SK-N-SH treated with all-trans-retinoic acid at 6 μM for 48 hours (cell line): Measurements from ENCODE around the gene TDRKH.

ENCODE experiments used
- ATAC-seq: fragments of 200-7000 bp; cut with Tn5 transposase; 3 replicates; pipeline ENCODE4 v1.9.1; 2020; ENCODE audit warnings: mild to moderate bottlenecking, moderate library complexity
- ARNTL ChIP-seq: fragments of 450-650 bp; formaldehyde crosslinking; IDR thresholded peaks from 2 replicates; pipeline ENCODE4 v1.5.0; 2020; ENCODE audit warnings: low read depth, mild to moderate bottlenecking, moderate library complexity, borderline replicate concordance
- BACH2 ChIP-seq: fragments of 250-450 bp; sonication (Bioruptor Pico); IDR thresholded peaks from 2 replicates; pipeline ENCODE4 v1.9.0; 2021; ENCODE audit warnings: mild to moderate bottlenecking, borderline replicate concordance
- CREB5 ChIP-seq: fragments of 250-450 bp; sonication (Bioruptor Pico); IDR thresholded peaks from 2 replicates; pipeline ENCODE4 v1.5.1; 2020; ENCODE audit warnings: low read depth, mild to moderate bottlenecking, moderate library complexity
- CSDC2 ChIP-seq: fragments of 250-450 bp; sonication (Bioruptor Pico); IDR thresholded peaks from 2 replicates; pipeline ENCODE4 v1.5.0; 2020; ENCODE audit warnings: mild to moderate bottlenecking, moderate library complexity
- ESRRG ChIP-seq: fragments of 250-450 bp; sonication (Bioruptor Pico); IDR thresholded peaks from 2 replicates; pipeline ENCODE4 v1.6.1; 2021; ENCODE audit warnings: mild to moderate bottlenecking
- GLIS3 ChIP-seq: fragments of 250-450 bp; sonication (Bioruptor Pico); IDR thresholded peaks from 2 replicates; pipeline ENCODE4 v1.5.0; 2020; ENCODE audit warnings: mild to moderate bottlenecking, moderate library complexity
- ISL1 ChIP-seq: fragments of 250-450 bp; sonication (Bioruptor Pico); IDR thresholded peaks from 2 replicates; pipeline ENCODE4 v2.1.2; 2022; ENCODE audit warnings: mild to moderate bottlenecking, moderate library complexity
- OSR1 ChIP-seq: fragments of 250-450 bp; sonication (Bioruptor Pico); IDR thresholded peaks from 2 replicates; pipeline ENCODE4 v1.8.0; 2022; ENCODE audit warnings: moderate library complexity, mild to moderate bottlenecking, inconsistent platforms
- PPARA ChIP-seq: fragments of 250-450 bp; sonication (Bioruptor Pico); IDR thresholded peaks from 2 replicates; pipeline ENCODE4 v1.5.0; 2020; ENCODE audit warnings: mild to moderate bottlenecking, borderline replicate concordance
- SNAI2 ChIP-seq: fragments of 250-450 bp; sonication (Bioruptor Pico); IDR thresholded peaks from 2 replicates; pipeline ENCODE4 v1.5.0; 2020; ENCODE audit warnings: mild to moderate bottlenecking, moderate library complexity
- TCF4 ChIP-seq: fragments of 250-450 bp; sonication (Bioruptor Pico); IDR thresholded peaks from 2 replicates; pipeline ENCODE4 v1.8.0; 2021; ENCODE audit warnings: mild to moderate bottlenecking, moderate library complexity, borderline replicate concordance
- TOX ChIP-seq: fragments of 250-450 bp; sonication (Bioruptor Pico); IDR thresholded peaks from 2 replicates; pipeline ENCODE4 v1.8.0; 2021; ENCODE audit warnings: mild to moderate bottlenecking, moderate library complexity, borderline replicate concordance
- ZC3H10 ChIP-seq: fragments of 250-450 bp; sonication (Bioruptor Pico); IDR thresholded peaks from 2 replicates; pipeline ENCODE4 v1.5.1; 2021; ENCODE audit warnings: mild to moderate bottlenecking, moderate library complexity
- ZFP3 ChIP-seq: fragments of 250-450 bp; sonication (Bioruptor Pico); IDR thresholded peaks from 2 replicates; pipeline ENCODE4 v1.5.0; 2020; ENCODE audit warnings: mild to moderate bottlenecking, moderate library complexity
- ZFP30 ChIP-seq: fragments of 450-650 bp; formaldehyde crosslinking; IDR thresholded peaks from 2 replicates; pipeline ENCODE4 v1.5.0; 2022; ENCODE audit warnings: mild to moderate bottlenecking, moderate library complexity
- ZNF565 ChIP-seq: fragments of 450-650 bp; formaldehyde crosslinking; conservative IDR thresholded peaks from 2 replicates; pipeline ENCODE4 v1.5.0; 2020; ENCODE audit warnings: low read depth, mild to moderate bottlenecking, moderate library complexity
- ZNF70 ChIP-seq: fragments of 450-650 bp; formaldehyde crosslinking; IDR thresholded peaks from 2 replicates; pipeline ENCODE4 v1.5.0; 2020; ENCODE audit warnings: mild to moderate bottlenecking, moderate library complexity
- TF ChIP-seq, protein P1 (sequence below): fragments of 250-450 bp; sonication (Bioruptor Pico); IDR thresholded peaks from 2 replicates; pipeline ENCODE4 v1.5.0; 2020; ENCODE audit warnings: mild to moderate bottlenecking, moderate library complexity
- TF ChIP-seq, protein P2 (sequence below): fragments of 250-450 bp; sonication (Bioruptor Pico); IDR thresholded peaks from 2 replicates; pipeline ENCODE4 v1.8.0; 2020; ENCODE audit warnings: mild to moderate bottlenecking, moderate library complexity, borderline replicate concordance
- TF ChIP-seq, protein P3 (sequence below): fragments of 250-450 bp; sonication (Bioruptor Pico); IDR thresholded peaks from 2 replicates; pipeline ENCODE4 v1.8.0; 2021; ENCODE audit warnings: low read depth, mild to moderate bottlenecking, moderate library complexity, borderline replicate concordance

TDRKH gene

GRCh38 chr1:151823175-151823574 lies 32.9 kb upstream of the TDRKH start:
- TF ChIP-seq ZNF70 (CRISPR knock-in tag) (no peak), CREB5 (CRISPR knock-in tag) (no peak), TCF4 (CRISPR knock-in tag) (no peak), ZFP3 (CRISPR knock-in tag) (no peak), PPARA (CRISPR knock-in tag) (no peak), OSR1 (CRISPR knock-in tag) (no peak), ESRRG (no peak), BACH2 (no peak), CSDC2 (CRISPR knock-in tag) (no peak), GLIS3 (CRISPR knock-in tag) (no peak), ISL1 (no peak)
- TF ChIP-seq, protein P1, sequence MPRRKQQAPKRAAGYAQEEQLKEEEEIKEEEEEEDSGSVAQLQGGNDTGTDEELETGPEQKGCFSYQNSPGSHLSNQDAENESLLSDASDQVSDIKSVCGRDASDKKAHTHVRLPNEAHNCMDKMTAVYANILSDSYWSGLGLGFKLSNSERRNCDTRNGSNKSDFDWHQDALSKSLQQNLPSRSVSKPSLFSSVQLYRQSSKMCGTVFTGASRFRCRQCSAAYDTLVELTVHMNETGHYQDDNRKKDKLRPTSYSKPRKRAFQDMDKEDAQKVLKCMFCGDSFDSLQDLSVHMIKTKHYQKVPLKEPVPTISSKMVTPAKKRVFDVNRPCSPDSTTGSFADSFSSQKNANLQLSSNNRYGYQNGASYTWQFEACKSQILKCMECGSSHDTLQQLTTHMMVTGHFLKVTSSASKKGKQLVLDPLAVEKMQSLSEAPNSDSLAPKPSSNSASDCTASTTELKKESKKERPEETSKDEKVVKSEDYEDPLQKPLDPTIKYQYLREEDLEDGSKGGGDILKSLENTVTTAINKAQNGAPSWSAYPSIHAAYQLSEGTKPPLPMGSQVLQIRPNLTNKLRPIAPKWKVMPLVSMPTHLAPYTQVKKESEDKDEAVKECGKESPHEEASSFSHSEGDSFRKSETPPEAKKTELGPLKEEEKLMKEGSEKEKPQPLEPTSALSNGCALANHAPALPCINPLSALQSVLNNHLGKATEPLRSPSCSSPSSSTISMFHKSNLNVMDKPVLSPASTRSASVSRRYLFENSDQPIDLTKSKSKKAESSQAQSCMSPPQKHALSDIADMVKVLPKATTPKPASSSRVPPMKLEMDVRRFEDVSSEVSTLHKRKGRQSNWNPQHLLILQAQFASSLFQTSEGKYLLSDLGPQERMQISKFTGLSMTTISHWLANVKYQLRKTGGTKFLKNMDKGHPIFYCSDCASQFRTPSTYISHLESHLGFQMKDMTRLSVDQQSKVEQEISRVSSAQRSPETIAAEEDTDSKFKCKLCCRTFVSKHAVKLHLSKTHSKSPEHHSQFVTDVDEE (CRISPR knock-in tag), result no peak
- no peak for ATAC-seq

DNA sequence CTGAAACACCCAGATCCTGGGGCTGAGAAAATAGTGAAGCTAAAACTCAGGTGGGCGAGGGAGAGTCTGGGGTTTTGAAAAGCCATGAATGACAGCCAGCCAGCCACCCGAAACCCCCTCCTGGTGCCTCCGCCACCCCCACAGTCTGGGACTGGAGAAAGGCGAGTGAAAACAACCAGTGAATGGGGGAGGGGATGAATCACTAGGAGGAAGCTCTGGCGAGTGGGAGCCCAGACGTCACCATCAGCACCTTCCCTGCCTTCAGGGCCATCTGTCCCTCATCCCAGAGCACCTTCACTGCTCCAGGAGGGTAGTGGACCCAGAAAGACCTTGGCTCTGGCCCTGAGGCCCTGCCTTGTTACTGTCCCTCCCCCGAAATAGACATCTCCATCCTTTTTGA lies 32.1 kb upstream of the TDRKH start:
- ATAC-seq, result no peak

More for the DNA sequence above, 32.1 kb upstream of the TDRKH start:
- TF ChIP-seq, protein P2, sequence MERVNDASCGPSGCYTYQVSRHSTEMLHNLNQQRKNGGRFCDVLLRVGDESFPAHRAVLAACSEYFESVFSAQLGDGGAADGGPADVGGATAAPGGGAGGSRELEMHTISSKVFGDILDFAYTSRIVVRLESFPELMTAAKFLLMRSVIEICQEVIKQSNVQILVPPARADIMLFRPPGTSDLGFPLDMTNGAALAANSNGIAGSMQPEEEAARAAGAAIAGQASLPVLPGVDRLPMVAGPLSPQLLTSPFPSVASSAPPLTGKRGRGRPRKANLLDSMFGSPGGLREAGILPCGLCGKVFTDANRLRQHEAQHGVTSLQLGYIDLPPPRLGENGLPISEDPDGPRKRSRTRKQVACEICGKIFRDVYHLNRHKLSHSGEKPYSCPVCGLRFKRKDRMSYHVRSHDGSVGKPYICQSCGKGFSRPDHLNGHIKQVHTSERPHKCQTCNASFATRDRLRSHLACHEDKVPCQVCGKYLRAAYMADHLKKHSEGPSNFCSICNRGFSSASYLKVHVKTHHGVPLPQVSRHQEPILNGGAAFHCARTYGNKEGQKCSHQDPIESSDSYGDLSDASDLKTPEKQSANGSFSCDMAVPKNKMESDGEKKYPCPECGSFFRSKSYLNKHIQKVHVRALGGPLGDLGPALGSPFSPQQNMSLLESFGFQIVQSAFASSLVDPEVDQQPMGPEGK (CRISPR knock-in tag), result no peak
- TF ChIP-seq ZNF70 (CRISPR knock-in tag) (no peak), ZFP30 (CRISPR knock-in tag) (no peak), OSR1 (CRISPR knock-in tag) (no peak), TOX (CRISPR knock-in tag) (no peak), CSDC2 (CRISPR knock-in tag) (no peak), ZFP3 (CRISPR knock-in tag) (no peak), SNAI2 (no peak), ZNF565 (CRISPR knock-in tag) (no peak), ISL1 (no peak), CREB5 (CRISPR knock-in tag) (no peak), PPARA (CRISPR knock-in tag) (no peak), ZC3H10 (CRISPR knock-in tag) (no peak), ARNTL (CRISPR knock-in tag) (no peak)
- TF ChIP-seq, protein P1 (CRISPR knock-in tag), result no peak
- TF ChIP-seq, protein P3, sequence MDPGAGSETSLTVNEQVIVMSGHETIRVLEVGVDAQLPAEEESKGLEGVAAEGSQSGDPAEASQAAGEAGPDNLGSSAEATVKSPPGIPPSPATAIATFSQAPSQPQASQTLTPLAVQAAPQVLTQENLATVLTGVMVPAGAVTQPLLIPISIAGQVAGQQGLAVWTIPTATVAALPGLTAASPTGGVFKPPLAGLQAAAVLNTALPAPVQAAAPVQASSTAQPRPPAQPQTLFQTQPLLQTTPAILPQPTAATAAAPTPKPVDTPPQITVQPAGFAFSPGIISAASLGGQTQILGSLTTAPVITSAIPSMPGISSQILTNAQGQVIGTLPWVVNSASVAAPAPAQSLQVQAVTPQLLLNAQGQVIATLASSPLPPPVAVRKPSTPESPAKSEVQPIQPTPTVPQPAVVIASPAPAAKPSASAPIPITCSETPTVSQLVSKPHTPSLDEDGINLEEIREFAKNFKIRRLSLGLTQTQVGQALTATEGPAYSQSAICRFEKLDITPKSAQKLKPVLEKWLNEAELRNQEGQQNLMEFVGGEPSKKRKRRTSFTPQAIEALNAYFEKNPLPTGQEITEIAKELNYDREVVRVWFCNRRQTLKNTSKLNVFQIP (CRISPR knock-in tag), result no peak
- TF ChIP-seq, all 23 proteins: peak for 0
